Neural progenitor cell (in vitro differentiated cells): ENCODE measurements around the gene KSR1.

Experiments
- CTCF ChIP-seq: fragments of 200-600 bp; sonication (generic); IDR thresholded peaks from 2 replicates; pipeline ENCODE4 v1.5.1; 2017; ENCODE audit warnings: antibody characterized with exemption, mild to moderate bottlenecking
- EZH2 ChIP-seq: fragments of 200-600 bp; sonication (generic); IDR thresholded peaks from 2 replicates; pipeline ENCODE4 v1.6.1; 2017; ENCODE audit warnings: antibody characterized with exemption, mild to moderate bottlenecking, moderate library complexity
- EZH2phosphoT487 ChIP-seq: fragments of 200-600 bp; sonication (generic); IDR thresholded peaks from 2 replicates; pipeline ENCODE4 v1.6.1; 2017; ENCODE audit warnings: antibody characterized with exemption

- TF ChIP-seq CTCF: no peak
- no peak for TF ChIP-seq EZH2phosphoT487
- TF ChIP-seq EZH2: no peak
Observed at GRCh38 chr17:27531469-27531961, 75.3 kb downstream of the KSR1 start.
